Tibial nerve (tissue), 4 donors: Measurements from ENCODE around the gene GFRAL. TPM values are rescaled to one million over a fixed set of nuclear protein-coding genes. Genes with fewer than 3 reads are reported as not detected.
"Not testable (repeated sequence)": the region's sequence is repeated elsewhere in the genome, so short reads cannot be mapped to it uniquely, and the experiment has no call there.

ENCODE experiments used
- DNase-seq, 2 donors: peaks; one replicate each; pipeline ENCODE4 v3.0.0-alpha.2; 2019; ENCODE audit warnings: low spot score in 2 of 2
- H3K27ac ChIP-seq, 4 donors: fragments of 200-600 bp; sonication (generic) in 3 of 4; one replicate each; pipeline ENCODE4 v1.5.1; 2017 to 2019; ENCODE audit warnings: mild to moderate bottlenecking in 1 of 4
- H3K27me3 ChIP-seq, 2 donors: fragments of 200-600 bp; sonication (generic) in 1 of 2; one replicate each; pipeline versions ENCODE4 v1.5.1 to v1.6.0; 2017 to 2019
- H3K36me3 ChIP-seq, 3 donors: fragments of 200-600 bp; sonication (generic); one replicate each; pipeline ENCODE4 v1.5.1; 2018 to 2019
- H3K4me1 ChIP-seq, 4 donors: fragments of 200-600 bp; sonication (generic) in 3 of 4; one replicate each; pipeline ENCODE4 v1.5.1; 2017 to 2019
- H3K4me3 ChIP-seq, 4 donors: fragments of 200-600 bp; sonication (generic) in 3 of 4; one replicate each; pipeline ENCODE4 v1.5.1; 2017 to 2019; ENCODE audit warnings: mild to moderate bottlenecking in 1 of 4, moderate library complexity in 1 of 4
- H3K9me3 ChIP-seq, 4 donors: fragments of 200-600 bp; sonication (generic) in 3 of 4; one replicate each; pipeline ENCODE4 v1.5.1; 2017 to 2019
- CTCF ChIP-seq, 5 experiments: fragments of 200-600 bp in 3 of 5; fragments of 450-650 bp in 2 of 5; sonication (generic) in 3 of 5; IDR thresholded peaks; one replicate each; pipeline ENCODE4 v1.5.1; 2016 to 2019; ENCODE audit warnings: antibody characterized with exemption in 5 of 5, mild to moderate bottlenecking in 3 of 5, moderate library complexity in 2 of 5
- EP300 ChIP-seq, 2 donors: sonication (generic); formaldehyde crosslinking; IDR thresholded peaks; one replicate each; pipeline ENCODE4 v1.6.1; 2017; ENCODE audit warnings: antibody characterized with exemption in 2 of 2, mild to moderate bottlenecking in 1 of 2
- POLR2A ChIP-seq, 2 donors: fragments of 450-650 bp; IDR thresholded peaks; one replicate each; pipeline ENCODE4 v1.6.1; 2017; ENCODE audit warnings: antibody characterized with exemption in 2 of 2, mild to moderate bottlenecking in 2 of 2, moderate library complexity in 2 of 2
- WGBS, 2 donors: methylation state at CpG; one replicate each; pipeline ENCODE4 v1.1.5; 2018; 5-methylcytosine and 5-hydroxymethylcytosine counted together
- total RNA-seq, 4 donors: library from RNA; depleted of rRNA; stranded (reverse); fragments of >200 nt; gene quantifications; one replicate each; pipeline ENCODE4 v1.1.0, GENCODE V29; 2016

Gene GFRAL
- total RNA-seq, 4 donors from 2014 or later: not detected

- Histone ChIP-seq H3K4me3 (no peak overlapping the region), H3K27me3 (no peaks in the 10 kb centered on the region), H3K4me1 (no peaks in the 10 kb centered on the region), H3K36me3 (no peaks in the 10 kb centered on the region), H3K27ac (no peak overlapping the region), H3K9me3 (no peaks in the 10 kb centered on the region)
- TF ChIP-seq POLR2A (IDR thresholded peaks at IDR 0.05): no peak
- no peak for TF ChIP-seq EP300 (IDR thresholded peaks at IDR 0.05)
- no peak for TF ChIP-seq CTCF (IDR thresholded peaks at IDR 0.05)
- 78 to 91% methylated on average over 2 of the region's 2 CpGs for WGBS, 2 donors
- DNase-seq: no peak
Measured at GRCh38 chr6:55290736-55291135, 36.5 kb upstream of the GFRAL start.

- no peaks in the 10 kb centered on the region for H3K36me3 ChIP-seq
- WGBS, 2 donors: 54 to 64% methylated on average over 2 of the region's 2 CpGs
- TF ChIP-seq CTCF (IDR thresholded peaks at IDR 0.05) (no peak), POLR2A (IDR thresholded peaks at IDR 0.05) (no peak), EP300 (IDR thresholded peaks at IDR 0.05) (no peak)
Measured at GRCh38 chr6:55293116-55293515, 34.2 kb upstream of the GFRAL start.

GRCh38 chr6:55297214-55297613, 30.1 kb upstream of the GFRAL start:
- H3K4me3 ChIP-seq, H3K4me1 ChIP-seq, H3K36me3 ChIP-seq, H3K27ac ChIP-seq, H3K27me3 ChIP-seq, H3K9me3 ChIP-seq, DNase-seq: not testable (repeated sequence)
- 94 to 95% methylated on average over 3 of the region's 3 CpGs for WGBS, 2 donors

More at GRCh38 chr6:55293116-55293515, 34.2 kb upstream of the GFRAL start:
- Histone ChIP-seq H3K9me3 (peaks cover 0 to 6% (median 0%) of the 10 kb centered on the region in 4 donors), H3K4me3 (no peak overlapping the region), H3K27me3 (no peaks in the 10 kb centered on the region), H3K4me1 (no peaks in the 10 kb centered on the region), H3K27ac (no peak overlapping the region)
- DNase-seq: no peak

- WGBS, 2 donors: 81 to 87% methylated on average over 5 of the region's 5 CpGs
Measured at GRCh38 chr6:55299286-55299985, 27.8 kb upstream of the GFRAL start.

GRCh38 chr6:55304747-55305146, 22.5 kb upstream of the GFRAL start:
- no peaks in the 10 kb centered on the region for H3K27me3 ChIP-seq
- no peaks in the 10 kb centered on the region for H3K4me1 ChIP-seq
- no peaks in the 10 kb centered on the region for H3K36me3 ChIP-seq
- WGBS, 2 donors: 82 to 86% methylated on average over 1 of the region's 1 CpG
- H3K4me3 ChIP-seq: no peak overlapping the region
- DNase-seq: no peak
- no peak for TF ChIP-seq EP300 (IDR thresholded peaks at IDR 0.05)
- no peak for TF ChIP-seq POLR2A (IDR thresholded peaks at IDR 0.05)
- TF ChIP-seq CTCF (IDR thresholded peaks at IDR 0.05): no peak
- no peaks in the 10 kb centered on the region for H3K9me3 ChIP-seq
- no peak overlapping the region for H3K27ac ChIP-seq

More at GRCh38 chr6:55299286-55299985, 27.8 kb upstream of the GFRAL start:
- TF ChIP-seq POLR2A (IDR thresholded peaks at IDR 0.05) (no peak), CTCF (IDR thresholded peaks at IDR 0.05) (no peak), EP300 (IDR thresholded peaks at IDR 0.05) (no peak)
- Histone ChIP-seq H3K9me3 (peaks cover 0 to 6% (median 0%) of the 10 kb centered on the region in 4 donors), H3K27ac (no peak overlapping the region), H3K4me3 (no peak overlapping the region), H3K36me3 (no peaks in the 10 kb centered on the region), H3K27me3 (no peaks in the 10 kb centered on the region), H3K4me1 (no peaks in the 10 kb centered on the region)
- no peak for DNase-seq
